ENCODE measurements around the gene SLF2. TPM values are rescaled to one million over a fixed set of nuclear protein-coding genes. Genes with fewer than 3 reads are reported as not detected.

Gene SLF2
- total RNA-seq, 1 experiment from 2014 or later = 13.6 TPM

- Histone ChIP-seq H3K4me2 (no peak overlapping the region), H3F3A (ENCODE audit: insufficient read depth, low read depth) (peaks cover under 1% of the 10 kb centered on the region; the same call in 1 of the 2 replicates), H3K27me3 (ENCODE audit: insufficient read depth, low read depth) (no peaks in the 10 kb centered on the region), H3K27ac (no peak overlapping the region), H3K4me1 (replicated peaks; ENCODE audit: insufficient read depth) (peaks cover 4% of the 10 kb centered on the region), H3K79me2 (ENCODE audit: low read depth) (peaks cover 44% of the 10 kb centered on the region), H2AFZ (no peak overlapping the region), H3K9me2 (ENCODE audit: insufficient read depth) (no peaks in the 10 kb centered on the region), H3K4me3 (no peak overlapping the region), H3K36me3 (ENCODE audit: low read depth) (no peaks in the 10 kb centered on the region), H4K20me1 (ENCODE audit: insufficient read depth) (no peaks in the 10 kb centered on the region), H3K9me3 (ENCODE audit: insufficient read depth, low read depth) (no peaks in the 10 kb centered on the region)
- intact Hi-C loops (cut with micrococcal nuclease; ENCODE audit: unreplicated experiment) = no loop called here
- BruUV-seq (replicated peaks) = no TSS peak
- CTCF ChIA-PET = interaction anchor here (1.1 kb wide), 1 partner anchor 12 kb away, joined by 4 read pairs; no protein-coding TSS in a partner anchor
- TF ChIP-seq CTCF (conservative IDR thresholded peaks at IDR 0.05) = no peak
- TF ChIP-seq EZH2 (IDR thresholded peaks at IDR 0.05; ENCODE audit: low read depth) = no peak
- POLR2A ChIA-PET (ENCODE audit: unreplicated experiment) = no interaction called here
- DNase-seq = no peak
Measured at GRCh38 chr10:100985336-100985735, 72.6 kb downstream of the SLF2 start.

GRCh38 chr10:100986623-100986951, 73.8 kb downstream of the SLF2 start:
- no peaks in the 10 kb centered on the region for H3K27me3 ChIP-seq (ENCODE audit: insufficient read depth, low read depth)
- TF ChIP-seq EZH2 (IDR thresholded peaks at IDR 0.05; ENCODE audit: low read depth) = no peak
- no peak for TF ChIP-seq CTCF (conservative IDR thresholded peaks at IDR 0.05)
- POLR2A ChIA-PET (ENCODE audit: unreplicated experiment) = no interaction called here
- no peak overlapping the region for H3K27ac ChIP-seq
- no peaks in the 10 kb centered on the region for H4K20me1 ChIP-seq (ENCODE audit: insufficient read depth)
- no peaks in the 10 kb centered on the region for H3K9me3 ChIP-seq (ENCODE audit: insufficient read depth, low read depth)
- H2AFZ ChIP-seq = peak overlapping the region; percentile 78
- intact Hi-C loops (cut with micrococcal nuclease; ENCODE audit: unreplicated experiment) = no loop called here
- CTCF ChIA-PET = no interaction called here
- peak overlapping the region; percentile 94 for H3K4me2 ChIP-seq
- H3K79me2 ChIP-seq (ENCODE audit: low read depth) = peaks cover 47% of the 10 kb centered on the region
- peaks cover 3% of the 10 kb centered on the region; the same call in 1 of the 2 replicates for H3F3A ChIP-seq (ENCODE audit: insufficient read depth, low read depth)
- peak overlapping the region; percentile 69 for H3K4me3 ChIP-seq
- no peak for DNase-seq
- BruUV-seq (replicated peaks) = TSS peak; percentile 75
- no peaks in the 10 kb centered on the region for H3K36me3 ChIP-seq (ENCODE audit: low read depth)
- H3K9me2 ChIP-seq (ENCODE audit: insufficient read depth) = no peaks in the 10 kb centered on the region
- H3K4me1 ChIP-seq (replicated peaks; ENCODE audit: insufficient read depth) = peaks cover 4% of the 10 kb centered on the region

- TF ChIP-seq CTCF (conservative IDR thresholded peaks at IDR 0.05) = no peak
- H4K20me1 ChIP-seq (ENCODE audit: insufficient read depth) = no peaks in the 10 kb centered on the region
- intact Hi-C loops (cut with micrococcal nuclease; ENCODE audit: unreplicated experiment) = no loop called here
- peak within 1 kb of the TSS; percentile 69 for H3K4me3 ChIP-seq
- H3K27ac ChIP-seq = peak within 1 kb of the TSS; percentile 30
- no peaks in the 10 kb centered on the region for H3K27me3 ChIP-seq (ENCODE audit: insufficient read depth, low read depth)
- H3K36me3 ChIP-seq (ENCODE audit: low read depth) = no peaks in the 10 kb centered on the region
- no peaks in the 10 kb centered on the region for H3K9me2 ChIP-seq (ENCODE audit: insufficient read depth)
- ChIA-PET CTCF (no interaction called here), POLR2A (ENCODE audit: unreplicated experiment) (interaction anchor here (0.6 to 0.7 kb wide), 2 partner anchors 15 to 56 kb away, joined by 3 to 5 read pairs; no protein-coding TSS in a partner anchor)
- peaks cover 47% of the 10 kb centered on the region for H3K79me2 ChIP-seq (ENCODE audit: low read depth)
- DNase-seq = peak; percentile 59 to 60
- peaks cover 4% of the 10 kb centered on the region for H3K4me1 ChIP-seq (replicated peaks; ENCODE audit: insufficient read depth)
- H3F3A ChIP-seq (ENCODE audit: insufficient read depth, low read depth) = peaks cover 3% of the 10 kb centered on the region; the same call in 1 of the 2 replicates
- H3K9me3 ChIP-seq (ENCODE audit: insufficient read depth, low read depth) = no peaks in the 10 kb centered on the region
- no TSS peak for BruUV-seq (replicated peaks)
- H2AFZ ChIP-seq = peak within 1 kb of the TSS; percentile 78
- peak within 1 kb of the TSS; percentile 94 for H3K4me2 ChIP-seq
Measured at GRCh38 chr10:100986952-100987684, 74.4 kb downstream of the SLF2 start, which contains the start of the genes MRPL43 and TWNK. MRPL43 (minus strand) TSS chr10:100987497; CDS start chr10:100987443, 54 bp downstream. TWNK (plus strand) TSS chr10:100987543; CDS start chr10:100988211, 668 bp downstream.

All from PC-9 (cell line).